Measurements from ENCODE around the gene HSP90AB1. TPM values are rescaled to one million over a fixed set of nuclear protein-coding genes. Genes with fewer than 3 reads are reported as not detected.
A peak's percentile ranks its signal among the peaks of the same experiment; 100 is the strongest.

HSP90AB1 gene
- total RNA-seq, 1 donor from 2014 or later = 1,214 TPM

DNA sequence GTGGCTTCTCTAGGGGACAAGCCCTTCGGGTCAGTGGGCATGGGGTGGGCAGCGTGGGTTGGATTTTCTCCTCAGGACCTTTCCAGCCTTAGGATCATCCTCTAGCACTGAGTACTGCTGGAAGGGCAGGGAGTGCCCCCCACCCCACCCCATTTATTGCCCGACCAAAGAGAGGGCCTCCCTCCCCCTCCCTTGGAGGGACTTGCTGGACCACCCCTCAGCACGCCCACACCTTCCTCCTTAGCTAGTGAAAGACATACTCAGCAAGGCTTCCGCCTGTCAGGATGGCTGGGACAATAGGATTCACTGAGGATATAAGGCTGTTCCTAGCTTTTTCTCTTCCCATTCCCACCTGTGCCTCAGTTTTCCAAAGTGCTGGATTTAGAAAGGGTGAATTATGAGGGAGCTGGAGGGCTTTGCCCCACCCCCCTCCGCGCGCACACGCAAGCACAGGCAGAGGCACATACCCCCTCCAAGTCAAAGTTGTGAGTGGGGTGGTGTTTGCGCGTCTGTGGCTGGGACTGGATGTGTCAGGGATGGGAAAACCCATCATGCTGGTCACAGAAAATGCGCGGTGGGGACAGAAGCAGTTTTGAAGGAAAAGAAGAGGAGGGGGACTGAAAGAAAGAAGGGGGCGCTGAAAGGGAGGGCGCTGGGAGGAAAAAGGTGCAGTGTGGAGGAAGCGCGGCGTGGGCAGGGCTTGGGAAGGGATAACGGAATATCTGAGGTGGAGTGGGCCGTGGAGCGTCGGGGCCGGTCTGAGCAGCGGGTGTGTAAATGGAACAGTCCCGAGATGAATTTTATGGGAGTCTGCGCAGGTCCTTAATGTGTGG is 24.2 kb upstream of the HSP90AB1 start:
- TF ChIP-seq, protein P1, sequence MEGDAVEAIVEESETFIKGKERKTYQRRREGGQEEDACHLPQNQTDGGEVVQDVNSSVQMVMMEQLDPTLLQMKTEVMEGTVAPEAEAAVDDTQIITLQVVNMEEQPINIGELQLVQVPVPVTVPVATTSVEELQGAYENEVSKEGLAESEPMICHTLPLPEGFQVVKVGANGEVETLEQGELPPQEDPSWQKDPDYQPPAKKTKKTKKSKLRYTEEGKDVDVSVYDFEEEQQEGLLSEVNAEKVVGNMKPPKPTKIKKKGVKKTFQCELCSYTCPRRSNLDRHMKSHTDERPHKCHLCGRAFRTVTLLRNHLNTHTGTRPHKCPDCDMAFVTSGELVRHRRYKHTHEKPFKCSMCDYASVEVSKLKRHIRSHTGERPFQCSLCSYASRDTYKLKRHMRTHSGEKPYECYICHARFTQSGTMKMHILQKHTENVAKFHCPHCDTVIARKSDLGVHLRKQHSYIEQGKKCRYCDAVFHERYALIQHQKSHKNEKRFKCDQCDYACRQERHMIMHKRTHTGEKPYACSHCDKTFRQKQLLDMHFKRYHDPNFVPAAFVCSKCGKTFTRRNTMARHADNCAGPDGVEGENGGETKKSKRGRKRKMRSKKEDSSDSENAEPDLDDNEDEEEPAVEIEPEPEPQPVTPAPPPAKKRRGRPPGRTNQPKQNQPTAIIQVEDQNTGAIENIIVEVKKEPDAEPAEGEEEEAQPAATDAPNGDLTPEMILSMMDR (IDR thresholded peaks at IDR 0.05; ENCODE audit: unreplicated experiment) = no peak
- Mint-ChIP-seq H3K4me1 (ENCODE audit: low read depth) (peaks cover 42% of the 10 kb centered on the region), H3K9me3 (ENCODE audit: low read depth) (no peaks in the 10 kb centered on the region), H3K27ac (peak overlapping the region; percentile 37), H3K4me3 (ENCODE audit: low read depth) (peak overlapping the region; percentile 68), H3K36me3 (ENCODE audit: insufficient read depth) (no peaks in the 10 kb centered on the region), H3K27me3 (peaks cover 26% of the 10 kb centered on the region)
- no peak for DNase-seq (ENCODE audit: low spot score, unreplicated experiment)

DNA sequence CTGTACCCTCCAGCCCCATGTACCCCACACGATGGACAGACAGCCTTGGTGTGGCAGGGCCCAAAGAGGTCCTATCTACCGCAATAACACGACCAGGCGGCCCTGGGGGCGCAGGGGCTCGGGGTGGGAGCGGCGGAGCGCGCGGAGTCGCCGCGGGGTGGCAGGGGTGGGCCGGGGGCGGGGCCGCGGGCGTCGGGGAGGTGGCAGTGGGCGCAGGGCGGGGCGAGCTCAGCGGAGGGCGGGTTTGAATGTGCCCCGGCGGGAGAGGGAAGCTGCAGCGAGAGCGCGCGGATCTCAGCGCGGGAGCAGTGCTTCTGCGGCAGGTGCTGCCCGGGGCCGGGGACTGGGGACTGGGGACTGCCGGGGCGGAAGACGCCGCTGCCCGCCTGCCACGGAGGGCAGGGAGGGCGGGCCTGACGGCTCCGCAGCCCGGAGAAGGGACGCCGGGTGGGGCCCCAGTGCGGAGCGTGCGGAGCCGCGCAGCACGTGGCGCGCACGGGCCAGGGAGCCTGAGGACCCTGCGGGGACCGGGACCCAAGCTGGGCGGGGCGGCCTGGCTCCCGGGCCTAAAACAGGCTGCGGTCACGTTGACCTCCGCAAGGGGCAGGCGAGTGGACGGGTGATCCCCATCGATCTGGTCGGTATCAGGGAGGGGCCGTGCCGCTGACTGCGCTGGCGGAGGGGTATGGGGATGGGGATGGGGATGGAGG is 23.4 kb upstream of the HSP90AB1 start, which contains the start of gene SLC29A1:
TSS of gene SLC29A1 (plus strand) at position 277 of the 710 bp plus-strand sequence. CDS start 3,719 bp downstream, outside the sequence.
- Mint-ChIP-seq H3K4me3 (ENCODE audit: low read depth) (peak within 1 kb of the TSS; percentile 71), H3K9me3 (ENCODE audit: low read depth) (no peaks in the 10 kb centered on the region), H3K27me3 (peaks cover 20% of the 10 kb centered on the region), H3K36me3 (ENCODE audit: insufficient read depth) (no peaks in the 10 kb centered on the region), H3K4me1 (ENCODE audit: low read depth) (peaks cover 38% of the 10 kb centered on the region), H3K27ac (peak within 1 kb of the TSS; percentile 89)
- TF ChIP-seq, protein P1 (IDR thresholded peaks at IDR 0.05; ENCODE audit: unreplicated experiment) = peak; percentile 59
- peak; percentile 80 for DNase-seq (ENCODE audit: low spot score, unreplicated experiment)

DNA sequence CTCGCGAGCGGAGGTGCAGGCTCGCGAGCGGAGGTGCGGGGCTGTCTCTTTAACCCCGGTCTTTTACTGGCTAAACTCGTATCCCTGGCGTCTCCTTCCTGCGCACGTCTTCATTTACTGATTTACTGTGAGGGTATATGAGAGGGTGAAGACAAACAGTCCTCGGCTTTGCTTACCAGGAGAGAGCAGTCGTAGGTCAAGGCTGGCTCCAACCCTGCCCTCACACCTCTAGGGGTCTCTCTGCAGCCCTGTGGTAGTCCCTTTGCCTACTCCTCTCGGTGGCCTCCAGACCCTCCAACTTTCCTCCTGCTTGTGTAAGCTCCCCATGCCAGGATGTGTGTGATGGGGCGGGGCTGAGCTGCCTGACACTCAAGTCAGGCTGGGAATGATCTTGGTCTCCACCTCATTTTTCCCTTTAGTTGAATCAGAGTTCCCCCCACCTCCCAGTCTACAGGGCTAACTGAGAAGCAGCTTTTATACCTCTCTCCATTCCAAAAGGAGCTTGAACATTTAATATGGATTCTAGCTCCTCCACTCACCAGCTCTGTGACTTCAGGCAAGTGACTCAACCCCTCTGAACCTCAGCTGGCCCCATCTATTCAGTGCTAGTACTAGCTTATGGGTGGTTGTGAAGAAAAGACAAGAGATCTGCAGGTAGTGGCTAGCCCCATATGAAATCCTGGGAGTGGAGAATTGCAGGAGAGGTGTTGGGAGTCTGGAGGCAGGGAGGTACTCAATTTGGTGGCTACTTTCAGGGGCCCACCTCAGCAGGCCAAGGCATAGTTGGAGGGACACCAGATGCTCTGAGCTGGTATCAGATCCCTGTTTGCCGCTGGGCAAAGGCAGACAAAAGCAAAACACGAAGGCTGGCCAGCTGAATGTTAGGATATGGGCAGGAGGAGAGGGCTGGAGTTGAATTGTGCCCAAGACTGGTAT is 22.6 kb upstream of the HSP90AB1 start:
- H3K27me3 Mint-ChIP-seq = peaks cover 19% of the 10 kb centered on the region
- peaks cover 36% of the 10 kb centered on the region for H3K4me1 Mint-ChIP-seq (ENCODE audit: low read depth)
- peak overlapping the region; percentile 89 for H3K27ac Mint-ChIP-seq
- H3K4me3 Mint-ChIP-seq (ENCODE audit: low read depth) = peak overlapping the region; percentile 71
- TF ChIP-seq, protein P1 (IDR thresholded peaks at IDR 0.05; ENCODE audit: unreplicated experiment) = no peak
- H3K9me3 Mint-ChIP-seq (ENCODE audit: low read depth) = no peaks in the 10 kb centered on the region
- H3K36me3 Mint-ChIP-seq (ENCODE audit: insufficient read depth) = no peaks in the 10 kb centered on the region
- DNase-seq (ENCODE audit: low spot score, unreplicated experiment) = no peak

DNA sequence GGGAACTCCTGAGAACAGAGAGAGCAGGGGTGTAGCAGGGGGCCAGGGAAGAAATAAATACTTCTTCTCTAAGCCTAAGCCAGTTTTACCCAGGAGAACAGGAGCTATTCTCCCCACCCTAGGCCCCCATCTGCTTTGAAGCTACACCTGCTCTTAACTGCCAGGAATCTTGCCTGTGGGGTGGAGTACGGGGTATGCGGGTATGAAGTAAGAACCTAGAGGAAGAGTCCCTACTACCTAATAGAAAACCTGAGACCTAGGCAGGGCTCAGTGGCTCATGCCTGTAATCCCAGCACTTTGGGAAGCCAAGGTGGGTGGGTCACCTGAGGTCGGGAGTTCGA is 22.0 kb upstream of the HSP90AB1 start:
- DNase-seq (ENCODE audit: low spot score, unreplicated experiment) = no peak
- H3K9me3 Mint-ChIP-seq (ENCODE audit: low read depth) = no peaks in the 10 kb centered on the region
- H3K27ac Mint-ChIP-seq = no peak overlapping the region
- TF ChIP-seq, protein P1 (IDR thresholded peaks at IDR 0.05; ENCODE audit: unreplicated experiment) = no peak
- peaks cover 19% of the 10 kb centered on the region for H3K27me3 Mint-ChIP-seq
- H3K4me1 Mint-ChIP-seq (ENCODE audit: low read depth) = peaks cover 34% of the 10 kb centered on the region
- H3K36me3 Mint-ChIP-seq (ENCODE audit: insufficient read depth) = no peaks in the 10 kb centered on the region
- H3K4me3 Mint-ChIP-seq (ENCODE audit: low read depth) = no peak overlapping the region
